ENCODE data around the gene GSTK1. TPM values are rescaled to one million over a fixed set of nuclear protein-coding genes. Genes with fewer than 3 reads are reported as not detected.
A peak's percentile ranks its signal among the peaks of the same experiment; 100 is the strongest.
"Not testable (repeated sequence)": the region's sequence is repeated elsewhere in the genome, so short reads cannot be mapped to it uniquely, and the experiment has no call there.

The GSTK1 gene
- total RNA-seq, 1 experiment from 2014 or later: 93.3 TPM

GRCh38 chr7:143269251-143269650, 6.0 kb downstream of the GSTK1 start:
- DNase-seq (ENCODE audit: low spot score): no peak

GRCh38 chr7:143271240-143271639, 8.0 kb downstream of the GSTK1 start:
- no peak for DNase-seq (ENCODE audit: low spot score)

- no peak for DNase-seq (ENCODE audit: low spot score)
These were observed 9.6 kb downstream of the GSTK1 start for GRCh38 chr7:143272871-143273270.

GRCh38 chr7:143279186-143280098, 16.2 kb downstream of the GSTK1 start:
- DNase-seq (ENCODE audit: low spot score): peak; percentile 53

- DNase-seq (ENCODE audit: low spot score): no peak
These were observed 16.9 kb downstream of the GSTK1 start for GRCh38 chr7:143280160-143280559.

GRCh38 chr7:143280566-143280965, 17.3 kb downstream of the GSTK1 start:
- no peak for DNase-seq (ENCODE audit: low spot score)

GRCh38 chr7:143281529-143281928, 18.3 kb downstream of the GSTK1 start:
- DNase-seq (ENCODE audit: low spot score): no peak

GRCh38 chr7:143282124-143282523, 18.9 kb downstream of the GSTK1 start:
- DNase-seq (ENCODE audit: low spot score): no peak

- DNase-seq (ENCODE audit: low spot score): no peak
These were observed 20.1 kb downstream of the GSTK1 start for GRCh38 chr7:143283381-143283780.

GRCh38 chr7:143284591-143285469, 21.6 kb downstream of the GSTK1 start, which contains the start of gene TMEM139:
Gene TMEM139 (plus strand): TSS chr7:143284958. CDS start chr7:143285958, 1,000 bp downstream.
- peak; percentile 19 for DNase-seq (ENCODE audit: low spot score)

GRCh38 chr7:143285470-143285778, 22.2 kb downstream of the GSTK1 start:
- peak; percentile 72 for DNase-seq (ENCODE audit: low spot score)

GRCh38 chr7:143285806-143286521, 22.7 kb downstream of the GSTK1 start:
- DNase-seq (ENCODE audit: low spot score): no peak

GRCh38 chr7:143286522-143286890, 23.3 kb downstream of the GSTK1 start:
- DNase-seq (ENCODE audit: low spot score): no peak

- no peak for DNase-seq (ENCODE audit: low spot score)
These were observed 24.2 kb downstream of the GSTK1 start for GRCh38 chr7:143287339-143287934.

GRCh38 chr7:143287935-143288826, 24.9 kb downstream of the GSTK1 start, which contains the start of gene CASP2:
Gene CASP2 (plus strand): TSS chr7:143288351. CDS start chr7:143288456, 105 bp downstream.
- DNase-seq (ENCODE audit: low spot score): peak; percentile 90

GRCh38 chr7:143288836-143289235, 25.6 kb downstream of the GSTK1 start:
- DNase-seq (ENCODE audit: low spot score): peak; percentile 4

- DNase-seq (ENCODE audit: low spot score): no peak
These were observed 26.2 kb downstream of the GSTK1 start for GRCh38 chr7:143289421-143289820.

GRCh38 chr7:143289888-143290287, 26.6 kb downstream of the GSTK1 start:
- not testable (repeated sequence) for DNase-seq (ENCODE audit: low spot score)

GRCh38 chr7:143290293-143290692, 27.1 kb downstream of the GSTK1 start:
- DNase-seq (ENCODE audit: low spot score): no peak

GRCh38 chr7:143292876-143293275, 29.6 kb downstream of the GSTK1 start:
- DNase-seq (ENCODE audit: low spot score): no peak

Data from A172 (cell line).